NK-92 treated with Interleukin-12 subunit alpha and Interleukin-12 subunit beta, amount 100 ng/mL, for 24 hours (cell line): ENCODE measurements around the gene SMC6.

Source experiments
- DNase-seq: peaks from one replicate; lab custom pipeline; 2025; lab: John Stamatoyannopoulos, UW

Gene SMC6

DNA sequence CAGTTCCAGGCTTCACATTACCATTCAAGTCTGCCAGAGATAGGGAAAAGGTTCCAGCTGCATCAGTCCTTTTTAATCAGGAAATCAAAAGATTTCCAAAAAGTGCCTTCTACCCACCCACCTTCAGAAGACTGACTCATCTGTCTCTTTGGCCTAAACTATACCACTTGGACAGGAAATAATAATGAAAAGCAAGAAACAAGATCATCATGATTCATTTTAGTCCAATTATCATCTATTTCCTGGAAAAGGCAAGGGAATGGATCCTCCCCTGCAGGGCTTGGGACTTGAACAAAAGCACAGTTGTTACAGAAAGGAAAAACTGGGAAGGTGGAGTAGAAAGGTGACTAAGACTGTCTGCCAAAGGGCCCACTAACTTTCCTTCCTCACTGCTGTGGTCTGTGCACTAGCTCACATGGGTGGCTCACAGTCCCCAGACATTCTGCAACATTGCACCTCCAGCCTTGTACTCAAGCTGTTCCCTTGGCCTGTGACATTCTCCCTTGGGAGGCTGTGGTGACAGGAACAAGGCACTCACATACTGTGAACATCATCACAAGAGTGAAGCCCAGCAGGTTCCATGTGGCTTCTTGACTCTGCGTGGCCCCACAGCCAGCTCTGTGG is 137.8 kb downstream of the SMC6 start:
- DNase-seq, result no peak

DNA sequence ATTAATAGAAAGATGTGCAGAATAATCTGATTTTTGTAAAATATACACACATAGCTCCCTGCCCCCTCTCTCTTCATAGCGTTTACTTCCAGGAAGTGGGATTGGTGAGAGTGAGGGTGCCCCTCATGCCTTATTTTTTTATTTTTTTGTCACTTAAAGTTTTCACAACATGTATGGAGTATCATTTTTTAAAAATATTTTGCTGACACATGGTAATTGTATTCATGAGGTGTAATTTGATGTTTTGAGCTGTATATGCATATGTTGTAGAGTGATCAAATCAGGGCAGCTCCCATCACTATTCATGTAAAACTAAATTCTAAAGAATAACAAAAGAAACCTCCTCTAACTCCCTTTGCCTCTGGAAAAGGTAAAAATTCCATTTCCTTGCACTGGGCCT is 138.5 kb downstream of the SMC6 start:
- no peak for DNase-seq

DNA sequence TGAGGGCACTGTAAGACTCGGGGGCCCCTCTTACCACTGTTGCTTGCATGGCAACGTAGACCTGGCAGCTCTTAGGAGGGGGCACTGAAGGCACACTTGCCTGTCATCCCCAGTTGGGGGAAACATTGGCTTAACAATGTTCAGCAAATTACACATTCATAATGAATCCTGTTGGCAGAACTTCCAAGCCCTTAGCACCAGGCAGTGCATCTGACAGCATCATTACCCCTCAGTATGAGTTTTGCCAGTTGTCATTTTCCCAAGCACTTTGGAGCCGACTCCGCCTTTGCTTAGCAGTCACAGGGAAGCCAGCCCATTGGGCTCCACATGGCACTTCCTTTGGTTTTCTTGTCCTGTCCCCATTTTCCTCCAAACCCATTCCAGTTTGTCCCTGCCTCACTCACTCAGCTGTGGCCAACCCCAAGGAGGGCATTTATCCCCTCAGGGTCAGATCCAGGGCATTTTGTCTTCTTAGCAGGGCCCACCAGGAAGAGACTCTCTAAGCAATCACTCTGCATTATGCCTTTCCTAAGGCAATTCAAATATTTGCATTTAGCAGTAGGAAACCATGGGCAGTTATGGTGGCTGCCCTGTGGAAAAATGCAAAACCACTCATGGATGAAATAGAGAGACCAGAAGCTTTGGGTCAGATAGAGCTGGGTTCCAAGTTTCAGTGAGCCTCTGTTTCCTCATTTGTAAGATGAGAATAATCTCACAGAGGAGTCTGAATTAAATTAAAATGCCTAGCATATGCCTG is 139.3 kb downstream of the SMC6 start:
- no peak for DNase-seq
